ENCODE measurements around the gene GPC6.

GRCh38 chr13:94028650-94029049 is 802.0 kb downstream of the GPC6 start:
- no peak for TF ChIP-seq GABPA (IDR thresholded peaks at IDR 0.05 in 1 of 2, conservative IDR thresholded peaks at IDR 0.05 in 1 of 2)
- TF ChIP-seq CTCF (IDR thresholded peaks at IDR 0.05; ENCODE audit: low read depth, low read length, missing input control): no peak
- no peak for TF ChIP-seq ZBTB33 (IDR thresholded peaks at IDR 0.05)
- no peak for TF ChIP-seq JUND (IDR thresholded peaks at IDR 0.05)
- no peak for TF ChIP-seq RAD21 (IDR thresholded peaks at IDR 0.05)
- no peak for TF ChIP-seq TAF1 (conservative IDR thresholded peaks at IDR 0.05)
- no peak for TF ChIP-seq REST (IDR thresholded peaks at IDR 0.05)
- TF ChIP-seq MAX (IDR thresholded peaks at IDR 0.05): no peak
- TF ChIP-seq EGR1 (IDR thresholded peaks at IDR 0.05; ENCODE audit: low read depth in 2 of 2): no peak

Data from liver (tissue), 3 donors.